Retinal pigment epithelial cell (primary cell): ENCODE results near the gene RCVRN.

Source experiments
- DNase-seq: peaks from one replicate; pipeline ENCODE4 v3.0.0-alpha.2; 2010; ENCODE audit warnings: low read depth
- H3K4me3 ChIP-seq: 2 replicates; pipeline ENCODE4 v1.5.1; 2011; ENCODE audit warnings: mild to moderate bottlenecking, low read length, control low read depth, moderate library complexity
- TF ChIP-seq, protein P1 (sequence below): conservative IDR thresholded peaks from 2 replicates; pipeline ENCODE4 v1.5.1; 2011; ENCODE audit warnings: low read depth, low read length, control low read depth, inconsistent platforms

Gene RCVRN

GRCh38 chr17:9907131-9907530, 2.1 kb upstream of the RCVRN start:
- no peak for DNase-seq
- TF ChIP-seq, protein P1, sequence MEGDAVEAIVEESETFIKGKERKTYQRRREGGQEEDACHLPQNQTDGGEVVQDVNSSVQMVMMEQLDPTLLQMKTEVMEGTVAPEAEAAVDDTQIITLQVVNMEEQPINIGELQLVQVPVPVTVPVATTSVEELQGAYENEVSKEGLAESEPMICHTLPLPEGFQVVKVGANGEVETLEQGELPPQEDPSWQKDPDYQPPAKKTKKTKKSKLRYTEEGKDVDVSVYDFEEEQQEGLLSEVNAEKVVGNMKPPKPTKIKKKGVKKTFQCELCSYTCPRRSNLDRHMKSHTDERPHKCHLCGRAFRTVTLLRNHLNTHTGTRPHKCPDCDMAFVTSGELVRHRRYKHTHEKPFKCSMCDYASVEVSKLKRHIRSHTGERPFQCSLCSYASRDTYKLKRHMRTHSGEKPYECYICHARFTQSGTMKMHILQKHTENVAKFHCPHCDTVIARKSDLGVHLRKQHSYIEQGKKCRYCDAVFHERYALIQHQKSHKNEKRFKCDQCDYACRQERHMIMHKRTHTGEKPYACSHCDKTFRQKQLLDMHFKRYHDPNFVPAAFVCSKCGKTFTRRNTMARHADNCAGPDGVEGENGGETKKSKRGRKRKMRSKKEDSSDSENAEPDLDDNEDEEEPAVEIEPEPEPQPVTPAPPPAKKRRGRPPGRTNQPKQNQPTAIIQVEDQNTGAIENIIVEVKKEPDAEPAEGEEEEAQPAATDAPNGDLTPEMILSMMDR: no peak
- no peak overlapping the region for H3K4me3 ChIP-seq

DNA sequence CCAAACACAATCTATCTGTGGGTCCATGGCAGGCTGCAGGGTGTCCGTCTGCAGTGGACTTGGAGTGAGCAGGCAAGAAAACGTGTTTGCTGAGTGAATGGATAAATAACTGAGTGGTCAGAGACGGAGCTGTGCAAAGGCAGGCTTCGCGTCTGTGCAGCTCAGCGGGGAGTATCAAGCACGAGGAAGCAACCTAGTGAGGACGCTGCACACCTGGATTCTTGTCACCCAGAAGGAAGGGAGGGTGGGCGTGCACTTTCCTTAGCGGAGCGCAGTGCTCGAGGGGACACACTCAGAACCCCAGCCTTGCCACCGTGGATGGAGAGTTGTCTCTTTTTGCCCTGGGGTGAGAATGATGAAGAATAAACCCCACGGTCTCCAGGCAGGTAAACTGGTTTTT, 1.5 kb upstream of the RCVRN start:
- DNase-seq: no peak
- TF ChIP-seq, protein P1: no peak
- H3K4me3 ChIP-seq: no peak overlapping the region

GRCh38 chr17:9905902-9906301, 831 bp upstream of the RCVRN start:
- TF ChIP-seq, protein P1: peak; percentile 88
- H3K4me3 ChIP-seq: no peak overlapping the region
- no peak for DNase-seq

GRCh38 chr17:9904277-9905077, 594 bp downstream of the RCVRN start:
- no peak overlapping the region for H3K4me3 ChIP-seq
- TF ChIP-seq, protein P1: no peak
- no peak for DNase-seq

GRCh38 chr17:9902120-9902519, 3.0 kb downstream of the RCVRN start:
- no peak overlapping the region for H3K4me3 ChIP-seq
- no peak for DNase-seq
- TF ChIP-seq, protein P1: no peak

- DNase-seq: no peak
- TF ChIP-seq, protein P1: no peak
- H3K4me3 ChIP-seq: peak overlapping the region; percentile 19
Measured at GRCh38 chr17:9900784-9901183, 4.3 kb downstream of the RCVRN start.

DNA sequence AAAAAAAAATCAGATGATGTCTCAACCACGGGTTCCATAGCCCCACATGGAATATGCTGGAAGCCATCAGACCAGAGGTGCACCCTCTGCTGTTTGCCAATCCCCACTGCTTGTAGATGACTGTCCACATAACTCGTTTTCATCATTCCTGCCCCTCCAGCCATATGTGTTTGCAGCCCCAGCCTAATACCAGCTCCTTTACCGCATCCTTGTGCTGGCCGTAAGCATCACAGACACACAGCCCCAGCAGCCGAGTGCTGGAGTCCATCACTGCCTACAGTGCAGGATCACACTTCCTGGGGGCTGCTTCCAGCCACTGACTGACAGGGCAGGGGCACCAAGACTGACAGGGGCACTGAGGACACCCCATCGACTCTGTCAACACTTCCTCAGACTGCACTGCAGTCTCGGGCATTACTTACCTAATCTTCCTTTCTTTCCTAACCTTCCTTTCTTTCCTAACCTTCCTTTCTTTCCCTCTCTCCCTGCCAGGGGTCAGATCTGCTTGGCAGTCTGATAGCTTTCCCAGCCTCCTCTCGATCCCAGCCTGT, 5.0 kb downstream of the RCVRN start:
- TF ChIP-seq, protein P1: peak; percentile 16
- no peak overlapping the region for H3K4me3 ChIP-seq
- no peak for DNase-seq
